Stimulated activated CD8-positive, alpha-beta memory T cell treated with anti-CD3 and anti-CD28 coated beads, Interleukin-15, amount 100 ng/mL, for 4 hours (primary cell): Measurements from ENCODE around the gene KCNK17.
A peak's percentile ranks its signal among the peaks of the same experiment; 100 is the strongest.

Experiments used
- DNase-seq, 2 donors: peaks; one replicate each; pipeline ENCODE4 v3.0.0-alpha.2; 2020; ENCODE audit warnings: low read depth in 2 of 2

Gene KCNK17, protein sequence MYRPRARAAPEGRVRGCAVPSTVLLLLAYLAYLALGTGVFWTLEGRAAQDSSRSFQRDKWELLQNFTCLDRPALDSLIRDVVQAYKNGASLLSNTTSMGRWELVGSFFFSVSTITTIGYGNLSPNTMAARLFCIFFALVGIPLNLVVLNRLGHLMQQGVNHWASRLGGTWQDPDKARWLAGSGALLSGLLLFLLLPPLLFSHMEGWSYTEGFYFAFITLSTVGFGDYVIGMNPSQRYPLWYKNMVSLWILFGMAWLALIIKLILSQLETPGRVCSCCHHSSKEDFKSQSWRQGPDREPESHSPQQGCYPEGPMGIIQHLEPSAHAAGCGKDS

DNA sequence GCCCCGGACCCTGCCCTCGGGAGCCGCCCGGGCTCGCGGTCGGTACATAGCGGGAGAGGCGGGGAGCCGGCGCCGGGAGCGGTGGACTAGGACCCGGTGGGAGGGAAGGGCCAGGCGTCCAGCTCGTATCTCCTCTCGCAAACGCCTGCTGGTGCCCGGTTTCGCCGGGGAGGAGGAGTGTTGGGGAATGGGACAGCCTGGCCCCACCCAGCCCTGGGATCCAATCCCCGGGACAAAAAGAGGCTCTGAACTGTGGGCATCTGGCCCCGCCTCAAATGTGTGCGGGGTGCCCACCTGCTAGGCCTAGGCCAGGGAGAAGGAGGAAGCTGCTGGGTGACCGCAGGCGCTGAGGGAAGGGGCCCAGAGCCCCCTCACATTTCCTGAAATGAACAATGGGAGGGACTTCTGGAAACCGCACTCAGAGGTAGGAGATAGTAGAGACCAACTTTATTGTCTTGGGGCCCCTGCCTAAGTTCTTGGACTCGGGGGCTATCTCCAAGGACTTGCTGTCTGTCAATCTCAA is at the start of gene KCNK17:
Gene KCNK17, minus strand, starts transcription at position 147 of the 523 bp plus-strand sequence. Its CDS starts 99 bp downstream, at position 48.
- DNase-seq, result no peak

GRCh38 chr6:39363280-39363679 is 49.1 kb upstream of the KCNK17 start:
- DNase-seq, result no peak

GRCh38 chr6:39362487-39362865 is 48.3 kb upstream of the KCNK17 start:
- DNase-seq, result no peak

DNA sequence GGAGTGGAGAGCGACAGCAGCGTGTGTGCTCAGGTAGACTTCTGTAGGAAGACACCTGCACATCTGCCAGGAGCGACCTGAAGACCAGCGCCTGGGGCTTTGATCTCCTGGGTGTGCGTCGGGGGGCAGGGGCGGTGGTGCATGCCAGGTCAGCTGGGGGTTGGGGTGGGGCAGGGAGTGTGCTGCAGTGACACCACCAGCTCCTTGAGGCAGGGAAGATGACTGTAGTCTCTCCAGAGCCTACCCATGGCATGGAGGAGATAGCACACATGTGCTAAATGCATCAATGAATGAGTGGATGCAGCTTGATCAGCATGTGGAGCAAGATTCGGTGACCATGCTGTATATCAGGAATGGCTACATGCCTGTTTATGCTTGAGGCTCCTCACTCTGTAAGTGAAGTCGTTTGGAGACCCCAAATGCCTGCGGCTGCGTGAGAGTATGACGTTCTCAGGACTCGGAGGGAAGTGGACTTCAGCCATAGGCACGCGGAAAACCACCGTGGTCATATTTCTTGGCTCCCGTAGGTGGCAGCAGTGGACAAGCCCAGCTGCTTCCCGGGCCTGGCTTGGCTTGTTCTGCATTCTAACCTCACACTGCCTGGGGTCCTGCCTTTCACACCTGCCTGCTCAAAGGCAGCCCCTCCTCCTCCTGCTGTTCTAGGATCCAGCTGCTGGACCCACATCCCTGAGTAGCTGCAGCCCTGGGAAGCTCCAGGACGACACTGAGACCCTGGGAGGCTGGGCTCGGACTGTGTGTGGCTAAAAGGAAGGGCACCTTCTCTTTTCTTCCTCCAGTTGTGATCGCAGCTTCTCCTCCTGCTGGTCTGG is 47.7 kb upstream of the KCNK17 start:
- DNase-seq, result no peak

DNA sequence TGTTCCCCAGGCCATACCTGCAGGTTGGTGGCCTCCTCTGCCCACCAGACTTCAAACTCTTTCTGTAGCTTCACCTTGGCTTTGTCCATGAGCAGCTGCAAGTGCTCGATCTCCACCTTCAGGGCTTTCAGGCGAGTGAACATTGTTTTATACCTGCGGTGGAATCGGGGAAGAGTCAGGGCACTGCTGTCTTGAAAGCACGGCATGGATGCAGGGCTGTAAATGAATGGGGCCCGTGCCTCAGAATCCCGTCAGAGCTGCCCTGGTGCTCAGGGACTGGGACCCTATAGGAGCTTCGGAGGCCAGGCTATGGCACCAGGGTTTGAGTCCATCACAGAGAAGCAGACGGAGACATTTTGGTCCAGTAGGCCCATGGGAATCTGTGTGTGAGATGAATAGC is 46.2 kb upstream of the KCNK17 start:
- no peak for DNase-seq

GRCh38 chr6:39357998-39358686 is 43.9 kb upstream of the KCNK17 start:
- no peak for DNase-seq

DNA sequence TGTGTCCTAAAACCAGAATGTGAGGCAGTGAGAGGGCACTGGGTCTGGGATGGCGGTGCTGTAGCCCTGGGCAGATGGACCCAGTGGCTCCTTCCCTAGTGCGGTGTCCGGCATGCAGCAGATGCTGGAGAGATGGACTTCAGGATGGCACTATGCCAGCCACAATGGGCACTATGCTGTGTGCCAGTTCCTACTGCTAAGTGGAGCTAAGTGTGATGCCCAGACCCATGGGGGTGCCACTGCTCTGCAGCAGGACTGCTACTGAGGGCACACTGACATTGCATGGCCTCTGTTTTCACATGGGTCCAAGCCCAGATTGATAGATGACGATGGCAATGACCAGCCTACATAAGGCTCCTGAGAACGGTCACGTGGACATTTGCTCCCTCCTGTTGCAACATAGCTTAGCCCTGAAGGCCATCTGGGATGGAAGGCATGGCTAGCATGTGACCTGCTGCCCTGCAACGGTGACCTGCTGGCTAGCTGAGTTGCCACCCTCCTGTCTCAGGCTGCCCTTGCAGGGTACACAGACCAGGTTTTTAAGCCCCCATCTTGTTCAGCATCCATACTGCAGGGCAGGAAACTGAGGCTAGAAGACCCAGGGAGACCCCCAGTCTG is 39.6 kb upstream of the KCNK17 start:
- DNase-seq, result no peak

GRCh38 chr6:39350723-39351505 is 36.7 kb upstream of the KCNK17 start:
- DNase-seq, result no peak

GRCh38 chr6:39348740-39349139 is 34.5 kb upstream of the KCNK17 start:
- no peak for DNase-seq

DNA sequence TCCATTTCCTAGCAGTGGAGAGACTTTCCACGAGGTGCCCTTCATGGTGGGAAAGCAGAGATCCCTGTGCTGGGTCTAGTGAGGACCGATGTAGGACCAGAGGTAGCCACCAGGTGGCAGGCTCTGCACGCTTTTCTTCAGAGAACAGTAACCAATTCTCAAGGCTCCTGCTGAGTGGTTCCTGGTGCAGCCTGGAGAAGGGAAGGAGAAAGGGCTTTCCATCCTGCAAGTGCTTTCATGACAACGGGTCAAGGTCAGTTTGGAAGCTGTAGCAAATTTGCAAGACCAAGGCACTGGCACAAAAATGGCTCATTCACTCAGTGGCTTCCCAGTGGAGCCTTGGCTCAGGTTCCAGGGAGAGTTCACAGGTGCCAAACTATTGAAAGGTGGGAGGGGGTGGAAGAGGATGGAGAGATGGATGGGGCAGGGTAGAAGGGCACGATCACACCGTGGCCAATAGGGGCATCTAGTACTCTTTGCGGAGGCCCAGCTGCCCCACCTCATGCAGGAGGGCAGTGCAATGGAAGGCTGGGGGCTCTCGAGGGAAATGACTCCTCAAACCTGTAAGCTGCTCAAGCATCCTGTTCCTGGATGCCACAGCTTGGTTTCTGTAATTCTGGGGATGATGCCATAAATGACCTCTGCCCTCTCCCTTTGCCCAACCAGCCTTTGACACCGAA is 33.8 kb upstream of the KCNK17 start:
- DNase-seq, result peak in 1 of 2 donors; percentile 11

DNA sequence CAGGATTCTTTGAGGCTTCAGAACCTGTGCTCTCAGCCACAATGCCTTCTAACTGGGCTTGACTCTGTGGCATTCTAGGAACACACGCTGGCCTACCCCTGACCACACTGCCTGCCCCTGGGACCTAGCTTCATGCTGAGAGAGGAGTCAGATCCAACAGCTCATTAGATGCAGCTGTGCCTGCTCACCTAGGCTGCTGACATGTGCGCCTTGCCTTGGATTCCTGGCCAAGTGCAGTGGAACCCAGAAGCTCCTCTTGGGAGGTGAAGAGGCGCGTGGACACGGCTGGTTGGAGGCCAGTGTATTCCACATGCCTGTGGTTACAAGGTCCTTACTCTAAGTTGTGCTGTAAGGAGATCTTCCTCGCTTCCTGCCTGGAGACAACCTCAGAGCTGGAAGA is 33.0 kb upstream of the KCNK17 start:
- DNase-seq, result no peak

DNA sequence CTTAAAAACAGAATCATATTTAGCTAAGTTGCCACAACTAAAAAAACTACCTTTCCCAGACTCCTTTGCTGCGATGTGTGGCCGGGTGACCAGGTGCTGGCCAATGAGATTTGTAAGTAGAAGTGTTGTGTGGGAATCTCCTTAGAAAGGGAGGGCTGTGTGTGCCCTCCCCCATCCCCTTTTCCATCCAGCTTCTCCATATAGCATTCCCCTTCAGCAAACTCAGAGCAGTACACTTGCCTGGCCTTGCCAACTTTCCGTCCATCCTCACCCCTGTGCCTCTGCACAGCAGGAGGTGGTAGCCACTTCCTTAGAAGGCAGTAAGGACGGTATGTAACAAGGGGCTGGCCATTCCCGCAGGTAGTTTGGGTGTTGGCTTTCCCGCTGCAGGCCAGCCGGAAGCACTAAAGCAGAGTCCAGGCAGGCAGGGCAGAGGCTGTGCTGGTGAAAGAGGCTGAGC is 30.6 kb upstream of the KCNK17 start:
- DNase-seq, result no peak

- no peak for DNase-seq
Observed at GRCh38 chr6:39343396-39343870, 29.2 kb upstream of the KCNK17 start.

GRCh38 chr6:39342692-39343395 is 28.6 kb upstream of the KCNK17 start:
- no peak for DNase-seq

- DNase-seq, result no peak
Observed at GRCh38 chr6:39341937-39342336, 27.7 kb upstream of the KCNK17 start.

DNA sequence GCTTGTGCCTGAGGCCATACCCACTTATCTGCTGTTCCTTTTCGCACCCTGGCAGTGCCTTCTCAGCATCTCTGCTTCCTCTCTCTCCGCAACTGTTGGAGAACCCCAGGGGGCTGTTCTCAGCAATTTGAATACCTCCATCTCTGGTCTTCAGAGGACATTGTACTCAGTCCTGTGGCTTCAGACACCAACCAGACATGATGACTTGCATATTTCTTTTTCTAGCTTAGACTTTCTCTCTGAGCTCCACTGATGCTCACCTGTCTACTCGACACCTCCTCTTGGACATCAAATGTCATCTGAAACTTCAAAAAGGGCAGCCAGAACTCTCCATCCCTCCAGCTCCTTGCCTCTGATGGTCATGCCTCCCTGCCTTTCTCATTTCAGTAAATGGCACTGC is 27.1 kb upstream of the KCNK17 start:
- no peak for DNase-seq

DNA sequence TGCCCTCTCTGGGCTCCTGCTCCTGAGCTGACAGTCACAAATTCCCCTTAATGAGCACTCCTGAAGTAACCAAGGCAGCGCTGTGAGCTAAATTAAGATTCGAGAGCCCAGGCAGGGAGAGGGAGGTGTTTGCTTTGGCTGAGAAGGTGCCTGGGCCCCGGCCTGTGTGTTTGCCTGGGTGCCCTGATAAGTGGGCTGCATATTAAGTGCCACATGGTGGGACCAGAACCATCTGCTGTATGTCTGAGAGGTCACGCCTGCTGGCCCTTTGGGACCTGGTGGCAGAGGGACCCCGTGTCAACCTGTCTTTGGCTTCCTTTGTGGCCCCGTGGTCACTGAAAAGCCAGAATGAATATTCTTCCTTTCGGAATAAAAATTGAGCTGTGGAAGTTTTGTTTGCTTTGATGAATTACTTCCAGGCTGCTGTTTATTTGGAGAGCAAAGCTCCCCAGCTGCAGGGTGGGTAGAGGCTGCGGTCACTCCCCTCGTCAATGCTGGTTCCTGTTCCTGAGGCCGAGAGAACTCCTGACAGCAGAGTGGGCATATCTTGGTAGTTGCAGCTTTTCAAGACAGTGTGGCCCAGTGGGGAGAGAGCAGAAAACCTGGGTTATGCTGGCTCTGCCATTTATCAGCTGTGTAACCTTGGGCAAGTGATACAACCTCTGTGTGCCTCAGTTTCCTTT is 25.8 kb upstream of the KCNK17 start:
- no peak for DNase-seq

DNA sequence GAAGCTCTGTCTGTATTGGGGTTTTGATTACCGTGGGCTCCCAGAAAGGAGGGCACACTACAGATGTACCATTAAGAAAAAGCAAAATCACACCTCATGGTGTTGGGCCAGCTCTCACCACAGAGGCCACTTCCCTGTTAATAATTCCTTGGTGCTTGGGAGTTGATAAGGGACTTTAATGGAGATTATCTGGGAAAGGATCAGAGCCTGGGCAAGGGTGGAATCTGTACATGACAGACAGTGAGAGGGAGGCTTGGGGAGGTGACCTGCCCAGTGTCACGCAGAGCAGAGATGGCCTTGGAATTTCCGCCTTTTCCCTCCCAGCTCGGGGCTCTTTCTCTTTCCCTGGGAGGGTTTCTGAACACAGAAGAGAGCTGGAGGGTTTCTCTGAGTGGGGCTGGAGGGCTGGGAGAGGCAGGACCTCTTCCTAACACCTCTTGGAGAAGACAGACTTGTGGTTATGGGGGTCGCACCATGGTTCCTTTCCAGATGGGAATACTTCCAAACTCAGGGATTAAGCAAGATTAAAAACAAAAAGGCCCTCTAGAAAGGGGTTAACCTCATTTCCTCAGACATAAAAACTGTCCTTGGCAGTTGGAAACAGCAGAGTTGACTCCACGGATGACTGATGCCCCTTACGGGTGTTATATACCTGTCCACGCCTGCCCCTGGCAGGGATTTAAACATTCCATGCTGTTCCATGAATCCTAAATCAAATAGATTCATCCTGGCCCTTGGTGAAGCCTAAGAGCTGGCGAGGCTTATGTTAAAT is 25.1 kb upstream of the KCNK17 start:
- DNase-seq, result no peak
